Dermis blood vessel endothelial cell (primary cell): ENCODE results near the gene CTSF. TPM values are rescaled to one million over a fixed set of nuclear protein-coding genes. Genes with fewer than 3 reads are reported as not detected.
"Not testable (repeated sequence)": the region's sequence is repeated elsewhere in the genome, so short reads cannot be mapped to it uniquely, and the experiment has no call there.

Source experiments
- DNase-seq: peaks from one replicate; pipeline ENCODE4 v3.0.0; 2010
- total RNA-seq: library from RNA; depleted of rRNA; stranded (reverse); fragments of >200 nt; gene quantifications from 2 replicates; pipeline ENCODE4 v1.2.3, GENCODE V29; 2014

Gene CTSF
- total RNA-seq, 1 donor from 2014 or later = 63.5 TPM

DNA sequence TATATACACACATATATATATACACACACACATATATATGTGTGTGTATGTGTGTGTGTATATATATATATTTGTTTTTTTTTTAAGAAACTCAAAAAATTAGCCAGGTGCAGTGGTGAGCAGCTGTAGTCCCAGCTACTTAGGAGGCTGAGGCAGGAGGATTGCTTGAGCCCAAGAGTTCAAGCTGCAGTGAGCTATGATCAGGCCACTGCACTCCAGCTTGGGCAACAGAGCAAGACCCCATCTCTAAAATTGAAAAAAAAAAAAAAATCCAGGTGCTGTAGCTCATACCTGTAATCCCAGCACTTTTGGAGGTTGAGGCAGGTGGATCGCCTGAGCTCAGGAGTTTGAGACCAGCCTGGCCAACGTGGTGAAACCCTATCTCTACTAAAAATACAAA lies 20.9 kb upstream of the CTSF start:
- DNase-seq = not testable (repeated sequence)

DNA sequence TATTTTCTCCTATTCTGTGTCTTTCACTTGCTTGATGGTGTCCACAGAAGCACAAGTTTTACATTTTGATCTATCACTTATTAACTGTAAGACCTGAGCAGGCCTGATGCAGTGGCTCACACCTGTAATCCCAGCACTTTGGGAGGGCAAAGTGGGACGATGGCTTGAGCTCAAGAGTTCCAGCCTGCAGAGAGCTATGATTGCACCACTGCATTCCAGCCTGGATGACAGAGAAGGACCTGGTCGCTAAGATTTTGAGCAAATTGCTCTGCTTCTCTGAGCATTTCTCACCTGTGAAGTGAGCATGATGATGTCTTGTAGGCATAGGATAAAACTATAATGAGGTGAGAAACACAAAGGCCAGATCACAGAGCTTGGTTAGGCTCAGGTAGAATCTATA lies 17.7 kb upstream of the CTSF start:
- DNase-seq = no peak

DNA sequence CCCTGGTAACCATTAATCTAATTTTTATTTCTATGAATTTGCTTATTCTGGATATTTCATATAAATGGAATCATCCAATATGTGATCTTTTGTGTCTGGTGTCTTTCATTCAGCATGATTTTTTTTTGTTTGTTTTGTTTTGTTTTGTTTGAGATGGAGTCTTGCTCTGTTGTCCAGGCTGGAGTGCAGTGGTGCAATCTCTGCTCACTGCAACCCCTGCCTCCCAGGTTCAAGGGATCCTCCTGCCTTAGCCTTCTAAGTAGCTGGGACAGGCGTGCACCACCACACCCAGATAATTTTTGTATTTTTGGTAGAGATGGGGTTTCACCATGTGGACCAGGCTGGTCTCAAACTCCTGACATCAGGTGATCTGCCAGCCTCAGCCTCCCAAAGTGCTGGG lies 17.0 kb upstream of the CTSF start:
- DNase-seq = not testable (repeated sequence)

DNA sequence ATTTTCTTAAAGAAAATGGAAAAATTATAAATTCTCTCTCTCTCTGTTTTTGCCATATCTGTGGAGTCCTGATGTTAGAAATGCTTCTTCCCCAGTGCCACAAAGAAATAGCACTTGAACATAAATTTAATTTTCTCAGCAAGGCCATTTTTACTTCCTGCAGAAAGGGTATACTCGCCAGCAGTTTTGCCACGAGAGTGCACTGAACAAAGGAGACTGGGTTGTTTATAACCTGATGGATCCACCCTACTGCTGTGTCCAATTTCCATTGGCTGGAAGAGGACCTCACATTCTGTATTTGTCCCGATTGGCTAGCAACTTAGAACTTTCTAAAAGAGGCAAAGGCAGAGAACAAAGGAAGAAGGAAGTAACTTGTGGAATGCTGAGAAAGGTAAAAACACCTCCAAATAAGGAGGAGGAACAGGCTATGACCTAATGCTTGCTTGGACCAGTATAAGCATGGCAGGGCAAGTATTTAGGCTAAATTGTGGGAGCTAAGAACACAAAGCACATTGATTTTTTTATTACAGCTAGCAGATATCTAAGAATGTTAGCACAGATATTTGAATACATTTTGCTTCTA lies 14.2 kb upstream of the CTSF start:
- DNase-seq = not testable (repeated sequence)

DNA sequence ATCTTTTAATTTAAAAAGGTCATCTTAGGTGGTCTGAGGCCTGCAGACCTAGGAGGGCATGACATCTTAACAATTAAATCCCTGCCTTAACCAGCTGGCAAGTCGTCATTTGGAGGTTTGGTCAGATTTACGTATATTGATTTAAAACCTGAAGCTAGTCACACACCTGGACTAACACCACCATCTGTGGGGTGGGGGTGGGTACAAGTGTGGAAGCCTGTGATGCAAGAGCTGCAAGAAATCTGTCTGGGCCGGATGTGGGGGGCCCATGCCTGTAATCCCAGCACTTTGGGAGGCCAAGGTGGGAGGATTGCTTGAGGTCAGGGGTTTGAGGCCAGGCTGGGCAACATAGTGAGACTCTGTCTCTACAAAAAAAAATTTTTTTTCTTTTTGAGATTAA lies 12.9 kb upstream of the CTSF start:
- DNase-seq = no peak

DNA sequence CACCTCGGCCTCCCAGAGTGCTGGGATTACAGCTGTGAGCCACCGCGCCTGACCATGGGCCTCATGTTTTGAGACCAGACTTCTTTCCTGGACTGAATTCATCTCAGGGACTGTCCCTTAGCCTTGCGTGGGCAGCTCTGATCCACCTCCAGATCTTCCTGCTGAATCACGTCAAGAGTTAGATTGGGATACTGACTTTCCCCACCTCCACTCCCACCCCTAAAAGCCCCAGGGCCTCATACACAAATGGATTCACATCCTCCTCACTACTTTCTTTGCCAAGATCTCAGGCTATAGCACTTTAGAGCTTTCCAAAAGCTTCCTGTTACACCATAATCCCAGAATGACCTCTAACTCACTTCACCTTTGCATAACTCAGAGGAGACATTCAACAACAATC lies 12.4 kb upstream of the CTSF start:
- no peak for DNase-seq

DNA sequence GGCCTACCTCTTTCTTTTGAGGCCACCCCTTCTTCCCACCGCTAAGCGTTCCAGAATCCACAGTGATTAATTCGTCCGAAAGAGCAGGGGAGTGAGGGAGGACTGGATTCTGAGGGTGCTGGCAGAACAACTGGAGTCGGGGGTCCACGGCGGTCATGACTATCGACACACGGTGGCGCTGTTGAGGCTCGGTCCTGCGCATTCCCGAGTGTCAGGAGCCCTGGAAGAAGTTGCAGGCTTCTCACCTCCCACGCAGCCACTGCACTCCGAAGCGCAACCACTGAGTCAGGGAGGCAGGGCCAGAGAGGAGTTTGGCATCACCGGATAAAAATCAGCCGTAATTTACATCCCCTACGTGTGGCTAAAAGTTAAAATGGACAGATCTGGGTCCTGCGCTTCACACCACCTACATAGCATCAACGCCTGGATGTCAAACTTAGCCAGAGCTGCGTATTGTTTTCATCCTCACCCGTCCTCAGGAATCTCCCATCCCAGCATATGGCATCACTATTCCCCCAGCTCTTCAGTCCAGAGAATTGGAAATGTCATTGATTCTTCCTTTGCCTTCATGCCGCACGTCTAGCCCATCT lies 10.7 kb upstream of the CTSF start:
- DNase-seq = peak; percentile 84

DNA sequence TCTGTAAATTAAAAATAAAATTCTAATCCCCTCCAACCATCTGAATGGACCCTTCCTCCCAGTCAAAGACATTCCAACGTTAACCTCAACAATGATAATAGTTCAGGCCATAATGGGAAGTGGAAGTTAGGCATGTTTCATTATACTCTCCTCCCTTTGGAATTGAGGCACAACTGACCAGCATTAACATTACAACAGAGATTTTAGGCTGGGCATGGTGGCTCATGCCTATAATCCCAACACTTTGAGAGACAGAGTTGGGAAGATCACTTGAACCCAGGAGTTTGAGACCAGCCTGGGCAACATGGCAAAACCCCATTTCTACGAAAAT lies 2.4 kb upstream of the CTSF start:
- no peak for DNase-seq

DNA sequence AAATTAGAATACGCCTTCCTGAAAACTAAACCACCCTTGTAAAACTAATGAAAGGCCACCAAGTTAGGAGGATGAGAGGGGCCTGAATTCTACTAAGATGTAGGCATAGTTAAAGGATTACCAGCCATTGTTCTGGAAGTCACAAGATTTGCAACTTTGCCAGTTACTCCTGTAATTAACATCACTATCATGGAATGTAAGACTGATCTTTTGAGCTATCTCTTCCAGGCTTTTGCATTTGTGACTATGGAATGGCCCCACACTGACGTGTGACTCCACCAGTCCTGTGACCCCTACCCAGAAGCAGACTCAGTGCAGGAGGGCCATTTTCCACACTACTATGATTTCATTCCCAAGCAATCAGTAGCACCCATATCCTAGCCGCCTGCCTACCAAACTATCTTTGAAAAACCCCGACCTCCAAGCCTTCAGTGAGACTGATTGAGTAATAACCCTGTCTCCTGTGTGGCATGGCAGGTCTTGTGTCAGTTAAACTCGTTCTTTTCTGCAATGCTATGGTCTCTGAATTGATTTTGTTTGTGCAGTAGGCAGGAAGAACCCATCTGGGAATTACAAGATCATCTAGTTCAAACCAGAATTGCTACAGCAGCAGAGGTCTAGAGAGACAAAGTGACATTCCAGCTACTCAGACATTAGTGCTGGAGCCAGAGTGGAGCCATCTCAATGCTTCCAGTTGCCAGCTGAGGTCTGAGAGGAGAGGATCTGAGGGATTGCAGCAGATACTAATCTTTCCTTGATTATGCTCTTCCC lies 1.9 kb upstream of the CTSF start:
- no peak for DNase-seq

DNA sequence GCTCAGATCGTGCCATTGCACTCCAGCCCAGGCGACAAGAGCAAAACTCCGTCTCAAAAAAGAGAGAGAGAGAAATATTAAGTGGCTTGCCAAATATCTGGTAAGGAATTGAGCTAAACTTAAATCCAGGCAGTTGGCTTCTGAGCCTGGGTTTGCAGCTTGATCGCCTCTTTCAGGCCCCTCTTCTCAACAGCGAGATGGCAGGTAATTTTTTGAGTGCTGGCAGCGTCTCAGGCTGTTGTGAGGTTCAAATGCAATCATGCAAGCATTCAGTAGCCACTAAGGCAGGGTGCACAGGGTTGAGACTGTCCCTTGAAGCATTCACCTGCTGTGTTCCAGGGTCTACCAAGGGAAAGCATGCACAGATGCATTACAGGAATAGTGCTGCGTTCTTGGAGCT lies 670 bp upstream of the CTSF start:
- no peak for DNase-seq

DNA sequence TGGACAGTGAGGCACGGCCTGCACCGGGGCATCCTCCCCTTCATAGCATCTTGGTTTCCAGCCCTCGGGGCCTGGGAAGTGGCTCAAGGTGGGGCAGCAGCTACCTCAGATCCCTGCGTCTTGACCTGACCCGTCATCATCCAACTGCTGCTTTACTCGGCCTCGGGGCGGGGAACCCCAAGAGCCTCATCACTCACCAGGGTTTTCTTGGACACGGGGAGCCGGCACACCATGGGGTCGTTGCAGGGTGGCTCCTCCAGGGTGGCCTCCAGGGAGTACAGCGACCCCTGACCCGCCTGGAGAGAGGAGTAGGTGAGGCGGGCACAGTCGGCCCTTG lies 651 bp downstream of the CTSF start:
- DNase-seq = no peak

DNA sequence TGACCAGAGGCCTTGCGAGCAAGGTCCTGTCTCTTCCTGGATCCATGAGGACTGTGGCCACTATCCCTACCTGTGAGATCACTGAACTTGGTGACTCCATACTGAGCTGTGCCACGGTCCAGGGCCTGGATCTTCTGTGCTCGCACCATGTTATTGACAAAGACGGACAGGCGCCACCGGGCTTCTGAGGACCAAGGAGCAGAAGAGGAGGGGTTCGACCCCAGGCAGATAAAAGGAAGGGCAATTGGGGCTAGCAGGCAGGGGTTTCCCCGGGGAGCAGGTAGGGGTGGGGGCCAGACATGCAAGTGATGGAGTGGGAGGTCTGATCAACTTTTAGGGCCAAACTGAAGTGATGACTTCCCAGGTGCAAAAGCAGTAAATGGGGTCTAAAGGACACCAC lies 2.2 kb downstream of the CTSF start:
- no peak for DNase-seq

DNA sequence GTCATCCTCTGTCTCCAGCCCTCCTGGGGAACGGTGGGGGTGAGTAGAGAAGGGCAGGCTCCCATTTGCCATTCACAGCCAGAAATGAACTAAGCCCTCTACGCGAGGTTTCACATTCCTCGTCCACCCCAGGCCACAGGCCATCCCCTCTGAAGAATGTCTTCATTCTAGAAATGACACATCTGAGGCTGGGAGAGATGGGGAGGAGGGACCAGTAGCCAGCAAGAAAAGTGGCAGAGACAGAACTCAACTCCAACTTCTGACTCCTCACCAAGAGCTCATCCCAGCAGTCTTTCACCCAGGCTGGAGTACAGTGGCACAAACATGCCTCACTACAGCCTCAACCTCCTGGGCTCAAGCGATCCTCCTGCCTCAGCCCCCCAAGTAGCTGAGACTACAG lies 3.4 kb downstream of the CTSF start:
- DNase-seq = no peak

DNA sequence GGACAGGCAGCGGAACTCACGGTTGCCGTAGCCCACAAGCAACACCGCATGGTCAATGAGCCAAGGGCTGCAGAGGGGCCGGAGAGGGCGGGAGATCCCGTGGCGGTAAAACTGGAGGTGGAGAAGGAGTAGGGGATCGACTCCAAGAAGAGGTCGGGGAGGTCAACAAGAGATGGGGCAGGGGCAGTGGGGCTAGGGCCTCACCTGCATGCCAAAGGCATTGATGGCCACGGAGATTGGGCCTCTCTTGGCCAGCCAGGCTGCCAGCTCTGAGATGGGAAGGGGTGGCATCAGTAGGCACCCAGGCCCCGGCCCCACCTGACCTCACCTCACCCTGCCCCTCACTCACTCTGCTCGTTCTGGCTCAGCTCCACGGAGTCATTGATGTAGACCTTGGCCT lies 3.9 kb downstream of the CTSF start:
- DNase-seq = no peak

DNA sequence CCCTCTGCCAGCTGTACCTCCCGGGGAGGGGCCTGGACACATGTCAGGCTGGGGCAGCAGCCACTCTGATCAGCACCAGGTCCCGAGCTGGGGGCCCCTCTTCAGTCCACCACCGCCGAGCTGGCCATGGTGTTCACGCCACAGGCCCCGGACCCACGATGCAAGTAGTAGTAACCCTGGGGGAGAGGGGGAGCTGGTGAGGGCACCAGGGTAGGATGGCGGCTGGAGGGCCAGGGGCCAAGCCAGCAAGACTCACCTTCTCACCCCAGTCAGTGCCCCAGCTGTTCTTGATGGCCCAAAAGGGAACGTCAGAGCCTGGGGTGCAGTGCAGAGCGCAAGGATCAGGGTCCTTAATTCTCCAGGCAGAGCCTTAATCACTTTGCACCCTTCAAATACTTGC lies 4.6 kb downstream of the CTSF start:
- DNase-seq = no peak

DNA sequence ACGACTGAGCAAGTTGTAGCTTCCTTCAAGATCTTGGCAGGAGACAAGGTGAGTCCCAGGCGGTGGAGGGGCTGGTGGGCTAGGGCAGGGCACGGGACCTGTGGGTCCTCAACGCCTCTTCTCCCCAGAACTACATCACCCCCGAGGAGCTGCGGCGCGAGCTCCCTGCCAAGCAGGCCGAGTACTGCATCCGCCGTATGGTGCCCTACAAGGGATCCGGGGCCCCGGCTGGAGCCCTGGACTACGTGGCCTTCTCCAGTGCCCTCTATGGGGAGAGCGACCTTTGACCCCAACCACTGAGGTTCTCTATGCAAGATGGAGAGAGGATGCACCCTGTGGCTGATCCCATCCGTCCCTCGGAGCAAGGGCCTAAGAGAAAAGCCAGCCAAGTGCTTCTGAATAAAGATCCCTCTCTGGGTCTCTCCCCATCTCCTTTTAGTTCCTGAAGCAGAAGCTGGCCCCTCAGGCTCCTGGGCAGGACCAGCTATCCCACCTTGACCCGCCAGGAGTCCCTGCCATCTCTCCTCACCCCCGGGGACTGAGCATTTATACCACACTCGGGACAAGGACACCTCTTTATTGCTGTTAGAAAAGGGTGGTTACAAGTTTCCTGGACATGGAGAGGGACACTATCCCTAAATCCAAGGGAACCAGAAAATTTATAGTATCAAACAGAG lies 5.4 kb downstream of the CTSF start:
- DNase-seq = no peak

DNA sequence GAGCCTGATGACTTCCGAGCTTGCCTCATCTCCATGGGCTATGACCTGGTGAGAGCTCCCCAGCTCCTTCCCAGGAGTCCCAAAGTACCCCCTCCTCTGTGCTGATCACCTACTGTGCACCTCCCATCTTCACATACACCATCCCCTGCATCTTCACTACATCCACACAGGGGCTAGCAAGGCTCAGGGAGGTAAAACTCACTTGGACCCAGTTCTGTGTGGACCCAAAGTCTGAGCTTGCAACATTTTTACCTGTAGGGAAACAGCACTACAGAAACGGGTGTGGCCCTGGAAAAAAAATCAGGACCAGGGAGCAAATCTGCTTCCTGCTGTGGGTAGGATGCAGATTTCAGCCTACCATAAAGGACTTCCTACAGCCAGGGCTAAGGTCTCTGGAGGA lies 6.1 kb downstream of the CTSF start:
- DNase-seq = no peak

DNA sequence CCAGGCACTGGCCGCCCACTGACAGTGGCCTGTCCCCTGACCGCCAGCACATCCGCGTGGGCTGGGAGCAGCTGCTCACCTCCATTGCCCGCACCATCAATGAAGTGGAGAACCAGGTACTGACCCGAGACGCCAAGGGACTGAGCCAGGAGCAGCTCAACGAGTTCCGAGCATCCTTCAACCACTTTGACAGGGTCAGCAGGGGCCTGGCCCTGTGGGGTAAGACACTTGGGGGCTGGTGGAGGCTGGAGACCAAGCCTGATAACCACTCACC lies 6.5 kb downstream of the CTSF start:
- no peak for DNase-seq

DNA sequence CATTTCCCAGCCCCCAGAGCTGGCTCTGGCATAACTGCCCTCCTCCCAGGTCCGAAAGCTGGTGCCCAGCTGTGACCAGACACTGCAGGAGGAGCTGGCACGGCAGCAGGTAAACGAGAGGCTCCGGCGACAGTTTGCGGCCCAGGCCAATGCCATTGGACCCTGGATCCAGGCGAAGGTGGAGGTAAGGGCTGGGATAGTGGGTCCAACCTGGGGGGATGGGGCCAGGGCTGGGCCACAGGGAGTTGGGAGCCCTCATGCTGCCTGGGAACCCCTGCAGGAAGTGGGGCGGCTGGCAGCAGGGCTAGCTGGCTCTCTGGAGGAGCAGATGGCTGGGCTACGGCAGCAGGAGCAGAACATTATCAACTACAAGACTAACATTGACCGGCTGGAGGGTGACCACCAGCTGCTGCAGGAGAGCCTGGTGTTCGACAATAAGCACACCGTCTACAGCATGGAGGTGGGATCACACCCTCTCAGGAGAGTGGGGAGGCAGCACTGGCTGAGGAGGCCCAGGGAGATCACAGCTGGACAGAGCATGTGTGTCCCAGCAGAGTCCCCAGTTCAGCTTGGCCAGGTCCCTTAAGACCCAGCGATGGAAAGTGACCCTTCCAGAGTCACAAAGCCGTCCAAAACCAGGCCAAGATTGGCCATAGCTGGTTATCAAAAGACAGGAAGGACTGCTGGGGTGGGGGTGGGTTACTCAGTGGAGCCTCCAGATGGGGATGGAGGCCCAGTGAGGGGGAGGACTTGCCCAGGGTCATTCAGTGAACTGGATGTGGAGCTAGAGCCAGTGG lies 7.0 kb downstream of the CTSF start:
- no peak for DNase-seq

DNA sequence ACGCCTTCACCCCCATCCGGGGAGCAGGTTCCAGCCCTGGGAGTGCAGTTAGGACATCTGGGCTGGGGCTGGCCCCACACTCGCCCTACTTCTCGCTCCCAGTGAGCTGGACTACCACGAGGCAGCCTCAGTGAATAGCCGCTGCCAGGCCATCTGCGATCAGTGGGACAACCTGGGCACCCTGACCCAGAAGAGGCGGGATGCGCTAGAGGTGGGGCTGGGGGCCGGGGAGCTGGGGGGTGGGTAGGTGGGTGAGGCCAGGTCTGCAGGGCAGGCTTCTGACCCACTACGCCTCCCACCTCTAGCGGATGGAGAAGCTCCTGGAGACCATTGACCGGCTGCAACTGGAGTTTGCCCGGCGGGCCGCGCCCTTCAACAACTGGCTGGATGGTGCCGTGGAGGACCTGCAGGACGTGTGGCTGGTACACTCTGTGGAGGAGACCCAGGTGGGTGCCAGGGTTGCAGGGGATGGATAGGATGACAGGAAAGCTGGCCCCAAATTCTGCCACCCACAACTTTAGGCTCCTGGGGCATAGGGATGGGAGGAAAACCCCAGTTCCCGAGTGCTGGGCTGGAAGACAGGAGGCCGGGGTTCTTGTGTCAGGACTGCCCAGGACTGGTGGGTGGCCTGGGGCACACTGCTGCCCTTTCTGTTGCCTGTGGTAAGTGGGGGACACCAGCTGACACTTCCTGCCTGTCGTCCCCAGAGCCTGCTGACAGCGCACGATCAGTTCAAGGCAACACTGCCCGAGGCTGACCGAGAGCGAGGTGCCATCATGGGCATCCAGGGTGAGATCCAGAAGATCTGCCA lies 8.3 kb downstream of the CTSF start:
- DNase-seq = no peak

DNA sequence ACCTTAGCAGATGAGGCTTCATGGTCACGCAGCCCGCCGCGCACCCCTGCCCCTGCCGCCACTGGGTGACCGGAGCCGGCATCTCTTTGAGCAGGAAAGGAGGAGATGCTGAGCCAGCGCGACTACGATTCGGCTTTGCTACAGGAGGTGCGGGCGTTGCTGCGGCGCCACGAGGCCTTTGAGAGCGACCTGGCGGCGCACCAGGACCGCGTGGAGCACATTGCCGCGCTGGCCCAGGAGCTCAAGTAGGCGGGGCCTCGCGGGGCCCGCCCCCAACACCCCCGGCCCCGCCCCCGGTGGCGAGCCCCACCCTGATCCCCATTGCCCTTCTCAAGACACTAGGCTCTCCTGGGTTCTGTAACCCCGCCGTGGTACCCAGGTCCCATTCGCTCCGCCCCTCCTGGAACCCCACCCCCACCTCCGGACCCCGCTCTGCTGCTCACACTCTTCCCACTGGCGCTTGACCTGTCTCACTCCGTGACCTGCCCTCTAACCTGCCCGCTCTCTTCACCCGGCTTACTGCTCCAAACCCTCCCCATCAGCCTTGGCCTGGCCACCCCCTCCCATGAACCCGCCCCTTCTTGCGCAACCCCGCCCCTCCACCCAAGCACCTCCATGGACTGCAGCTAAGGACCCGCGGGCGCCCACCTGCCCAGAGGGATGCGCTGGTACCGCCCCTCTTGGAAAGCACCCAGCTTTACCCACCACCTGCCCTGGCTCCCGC lies 9.1 kb downstream of the CTSF start:
- no peak for DNase-seq

DNA sequence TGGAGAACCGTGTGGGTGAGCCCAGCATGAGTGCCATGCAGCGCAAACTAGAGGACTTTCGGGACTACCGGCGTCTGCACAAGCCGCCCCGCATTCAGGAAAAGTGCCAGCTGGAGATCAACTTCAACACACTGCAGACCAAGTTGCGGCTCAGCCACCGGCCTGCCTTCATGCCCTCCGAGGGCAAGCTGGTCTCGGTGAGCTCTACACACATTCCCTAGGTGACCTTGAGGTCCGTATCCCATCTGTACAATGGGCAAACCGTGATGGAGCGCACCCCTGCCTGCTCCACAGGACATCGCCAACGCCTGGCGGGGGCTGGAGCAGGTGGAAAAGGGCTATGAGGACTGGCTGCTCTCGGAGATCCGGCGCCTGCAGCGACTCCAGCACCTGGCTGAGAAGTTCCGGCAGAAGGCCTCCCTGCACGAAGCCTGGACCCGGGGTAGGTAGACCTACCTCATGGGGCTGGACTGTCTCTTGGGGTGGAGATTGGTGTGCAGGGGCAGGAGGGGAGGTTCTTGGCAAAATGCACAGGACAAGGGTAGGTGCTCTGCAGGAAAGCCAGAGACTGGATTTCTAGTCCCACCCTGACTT lies 10.6 kb downstream of the CTSF start:
- no peak for DNase-seq
